Stimulated activated CD4-positive, alpha-beta T cell treated with anti-CD3 and anti-CD28 coated beads, Interleukin-15, amount 100 ng/mL, for 1 hour (primary cell): ENCODE results near the gene COPS8.

ENCODE experiments used
- DNase-seq, 2 donors: peaks; one replicate each; pipeline ENCODE4 v3.0.0-alpha.2; 2020; ENCODE audit warnings: low read depth in 1 of 2, low spot score in 1 of 2

The COPS8 gene

DNA sequence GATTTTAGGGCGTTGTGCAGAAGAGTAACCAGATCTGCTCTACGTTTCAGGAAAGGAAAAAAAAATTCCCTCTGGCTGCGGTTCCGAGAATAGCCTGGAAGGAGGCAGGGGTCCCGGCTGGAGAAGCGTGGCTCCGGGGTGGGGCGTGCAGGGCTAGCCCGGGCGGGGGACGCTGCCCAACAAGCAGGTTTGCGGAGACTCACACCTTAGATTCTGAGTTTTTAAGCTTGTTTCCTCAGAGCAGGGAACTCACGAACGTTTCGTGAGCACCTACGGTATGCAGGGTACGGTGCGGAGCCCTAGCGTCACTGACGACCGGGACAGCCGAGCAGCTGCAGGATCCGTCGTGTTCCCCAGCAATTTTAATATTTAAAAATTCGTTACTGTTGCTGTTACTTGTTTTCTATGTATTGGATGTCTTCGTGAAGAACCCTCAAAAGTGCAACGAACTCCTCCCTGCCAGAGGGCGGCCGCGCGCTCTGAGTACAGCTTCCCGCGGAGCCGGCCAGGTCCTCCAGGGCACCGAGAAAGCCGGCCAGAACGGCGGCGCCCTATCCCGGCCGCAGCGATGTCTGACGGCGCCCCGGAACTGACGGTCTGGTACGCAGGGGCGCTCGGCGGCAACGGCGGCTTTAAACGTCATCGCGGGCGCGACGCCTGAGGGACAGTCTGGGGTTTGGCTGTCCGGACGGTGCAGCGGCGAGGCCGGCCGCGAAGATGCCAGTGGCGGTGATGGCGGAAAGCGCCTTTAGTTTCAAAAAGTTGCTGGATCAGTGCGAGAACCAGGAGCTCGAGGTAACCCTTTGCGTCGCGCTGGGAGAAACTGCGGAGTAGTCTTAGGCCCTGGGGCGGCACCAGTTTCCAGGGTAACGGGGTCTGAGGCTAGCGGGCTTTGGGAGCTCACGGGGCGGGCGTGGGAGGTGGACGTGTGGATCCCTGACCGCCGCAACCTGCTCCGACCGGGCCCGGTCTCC is at the start of gene COPS8:
COPS8 (plus strand) TSS at position 642 of the 974 bp plus-strand sequence; CDS start at position 718, 76 bp downstream.
- peak; percentile 79 to 82 for DNase-seq

DNA sequence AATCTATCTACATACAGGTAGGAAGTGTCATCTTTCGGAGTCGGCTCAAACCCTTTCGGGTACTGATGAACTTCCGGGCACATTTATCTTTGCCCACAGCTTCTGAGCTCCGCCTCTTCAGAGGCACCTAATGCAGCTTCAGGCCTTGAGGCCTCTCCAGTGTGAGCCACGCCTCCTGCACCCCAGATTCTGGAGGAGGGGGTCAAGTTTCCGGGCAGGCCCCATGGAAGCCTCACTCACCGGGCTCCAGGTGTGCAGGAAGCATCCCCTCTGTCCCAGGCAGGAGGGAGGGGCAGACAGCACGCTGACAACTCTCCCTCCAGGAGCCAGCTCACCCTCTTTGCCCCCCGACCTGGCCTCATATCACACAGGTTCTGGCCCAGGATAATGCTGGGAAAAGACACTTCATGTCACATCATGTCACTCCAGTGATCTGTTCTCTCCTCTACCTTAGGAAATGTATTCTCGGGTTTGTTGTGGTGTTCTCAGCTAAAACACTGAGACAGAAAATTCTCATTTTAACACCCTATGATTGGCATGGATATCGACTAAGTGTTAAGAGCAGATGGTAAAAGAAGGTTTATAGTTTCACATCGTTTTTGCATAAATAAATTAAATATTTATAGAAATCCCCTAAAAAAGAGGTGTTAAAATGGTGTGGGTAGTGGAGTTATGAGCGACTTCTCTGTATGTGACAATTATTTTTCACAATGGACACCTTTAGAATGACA is 46.2 kb upstream of the COPS8 start:
- DNase-seq, result no peak

DNA sequence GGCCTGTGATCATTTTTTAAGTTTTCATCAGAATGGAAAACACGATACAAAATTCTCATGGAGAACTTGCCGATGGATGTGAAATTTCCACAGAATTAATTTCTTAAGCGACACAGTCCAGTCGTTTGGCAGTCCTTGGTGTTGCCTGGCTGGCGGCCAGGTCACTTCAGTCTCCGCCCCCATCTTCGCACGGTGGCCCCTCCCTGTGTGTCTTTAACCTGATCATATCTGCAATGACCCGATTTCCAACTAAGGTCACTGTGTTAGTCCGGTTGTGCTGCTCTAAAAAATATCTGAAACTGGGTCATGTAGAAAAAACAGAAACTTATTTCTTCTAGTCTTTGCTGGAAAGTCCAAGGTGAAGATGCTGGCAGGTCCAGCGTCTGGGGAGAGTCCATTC is 44.5 kb upstream of the COPS8 start:
- no peak for DNase-seq

DNA sequence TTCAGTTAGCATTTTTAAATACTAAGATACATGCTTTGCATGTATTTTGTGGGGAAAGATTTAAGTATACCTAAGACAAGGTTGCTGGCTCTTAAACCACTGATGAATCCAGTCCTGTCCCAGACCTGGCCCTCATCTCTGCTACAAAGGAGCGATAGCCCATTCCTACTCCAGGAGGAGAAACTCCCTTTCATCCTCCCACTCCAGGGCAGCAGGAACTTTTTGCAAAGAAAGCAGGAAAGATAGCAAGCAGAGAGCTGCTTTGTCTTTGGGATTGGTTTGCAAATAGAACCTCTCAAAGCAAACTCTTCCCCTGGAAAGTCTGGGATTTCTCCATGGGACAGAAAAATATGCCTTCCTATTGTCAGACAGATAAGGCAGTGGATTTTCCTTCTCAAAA is 43.6 kb upstream of the COPS8 start:
- no peak for DNase-seq

DNA sequence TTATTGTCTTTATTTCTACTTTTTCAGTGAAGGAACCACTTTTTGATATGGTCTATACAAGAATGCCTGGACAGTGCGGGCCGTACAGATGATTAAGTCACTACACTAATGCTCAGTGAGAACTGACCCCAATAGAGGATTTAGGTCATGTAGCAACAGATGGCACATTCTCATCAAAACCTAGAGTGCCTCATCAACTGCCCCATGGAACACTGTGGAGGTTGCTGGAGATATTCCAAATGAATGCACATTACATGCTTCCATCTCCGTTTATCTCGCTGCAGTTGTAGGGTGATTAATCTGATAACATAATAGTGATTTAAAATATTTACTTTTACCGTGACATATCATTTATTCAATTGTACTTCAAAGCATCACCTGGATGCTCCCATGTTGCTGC is 41.8 kb upstream of the COPS8 start:
- no peak for DNase-seq

DNA sequence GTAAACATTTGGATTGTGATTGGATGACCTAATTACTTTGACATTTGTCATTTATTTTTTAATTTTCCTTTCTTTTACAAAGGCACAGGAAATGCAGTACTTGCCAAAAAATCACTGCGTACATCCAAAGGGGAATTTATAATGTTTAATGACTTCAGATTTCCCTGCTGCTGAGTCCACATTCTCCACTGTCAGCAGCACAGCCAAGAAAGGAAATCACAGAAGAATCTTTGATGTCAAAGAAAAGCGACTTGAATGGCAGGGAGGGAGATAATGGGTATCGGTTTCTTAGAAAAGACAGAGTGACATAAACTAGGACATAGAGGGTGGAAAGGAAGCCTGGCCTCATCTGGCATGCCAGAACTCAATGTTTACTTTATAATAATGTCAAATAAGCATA is 41.4 kb upstream of the COPS8 start:
- DNase-seq, result no peak

DNA sequence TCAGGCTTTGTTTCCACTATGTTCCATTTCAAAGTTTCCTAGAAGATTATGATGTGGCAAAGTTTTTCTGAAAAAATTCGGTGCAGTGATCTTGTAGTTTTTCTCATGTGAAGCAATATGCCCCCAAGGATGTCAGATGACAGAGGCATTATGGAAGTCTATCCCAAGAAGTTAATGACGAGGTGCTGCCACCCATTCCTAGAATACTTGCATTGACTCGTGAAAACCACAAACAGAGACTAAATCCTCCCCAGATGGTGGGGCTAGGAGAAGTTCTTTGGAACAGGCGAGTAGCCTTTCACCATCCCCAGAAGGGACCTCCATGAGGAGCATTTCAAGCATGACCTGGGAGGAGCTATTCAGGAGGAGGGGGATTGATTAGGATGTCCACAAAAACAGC is 40.2 kb upstream of the COPS8 start:
- DNase-seq, result no peak

DNA sequence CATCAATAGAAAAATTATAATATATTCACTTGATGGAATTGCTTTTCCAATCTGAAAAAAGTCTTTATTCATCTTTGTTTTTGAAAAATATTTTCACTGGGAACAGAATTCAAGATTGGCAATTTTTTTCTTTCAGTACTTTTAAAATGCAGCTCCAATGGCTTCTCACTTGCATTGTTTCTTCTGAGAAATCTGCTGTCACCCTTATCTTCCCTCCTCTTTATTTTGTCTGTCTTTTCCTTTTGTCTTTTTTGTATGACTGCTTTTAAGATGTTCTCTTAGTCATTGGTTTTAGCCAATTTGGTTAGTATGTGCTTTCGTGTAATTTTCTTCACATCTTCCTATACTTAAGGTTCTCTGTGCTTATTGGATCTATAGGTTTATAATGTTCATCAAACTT is 37.1 kb upstream of the COPS8 start:
- no peak for DNase-seq

DNA sequence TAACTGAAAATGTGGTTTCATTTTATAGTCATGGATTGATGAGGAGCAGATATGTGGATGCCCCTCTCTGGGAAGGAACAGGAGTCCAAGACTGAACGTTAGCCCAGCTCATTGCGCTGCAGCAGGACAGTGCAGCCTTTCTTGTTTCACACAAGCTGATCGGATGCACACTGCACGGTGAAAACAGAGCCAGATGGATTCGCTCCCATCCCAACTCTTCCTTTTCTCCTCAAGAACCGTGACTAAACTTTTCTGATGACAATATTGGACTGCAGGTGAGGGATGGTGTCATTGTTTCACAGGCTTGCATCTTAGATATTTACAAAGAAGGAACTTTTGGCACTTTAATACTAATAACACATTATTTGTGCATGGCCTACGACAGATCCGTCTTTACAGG is 33.8 kb upstream of the COPS8 start:
- DNase-seq, result no peak

DNA sequence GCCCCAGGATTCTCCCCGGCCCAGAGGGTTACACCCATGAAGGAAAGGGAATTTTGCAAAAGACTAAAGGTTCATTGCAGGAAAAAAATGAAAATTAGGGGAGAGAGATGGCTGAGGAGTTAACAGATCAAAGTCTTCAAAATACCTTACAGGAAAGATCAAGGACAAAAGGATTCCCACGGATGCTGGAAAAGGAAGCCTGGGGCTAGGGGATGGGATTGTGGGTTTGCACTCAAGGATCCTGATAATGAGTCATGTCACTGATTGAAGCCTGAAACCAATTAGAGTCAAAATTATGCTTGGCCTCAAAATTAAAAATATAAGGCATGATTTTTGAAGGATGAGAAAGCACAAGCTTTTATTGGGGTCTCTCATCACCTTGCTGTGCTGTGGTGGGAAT is 32.6 kb upstream of the COPS8 start:
- no peak for DNase-seq

DNA sequence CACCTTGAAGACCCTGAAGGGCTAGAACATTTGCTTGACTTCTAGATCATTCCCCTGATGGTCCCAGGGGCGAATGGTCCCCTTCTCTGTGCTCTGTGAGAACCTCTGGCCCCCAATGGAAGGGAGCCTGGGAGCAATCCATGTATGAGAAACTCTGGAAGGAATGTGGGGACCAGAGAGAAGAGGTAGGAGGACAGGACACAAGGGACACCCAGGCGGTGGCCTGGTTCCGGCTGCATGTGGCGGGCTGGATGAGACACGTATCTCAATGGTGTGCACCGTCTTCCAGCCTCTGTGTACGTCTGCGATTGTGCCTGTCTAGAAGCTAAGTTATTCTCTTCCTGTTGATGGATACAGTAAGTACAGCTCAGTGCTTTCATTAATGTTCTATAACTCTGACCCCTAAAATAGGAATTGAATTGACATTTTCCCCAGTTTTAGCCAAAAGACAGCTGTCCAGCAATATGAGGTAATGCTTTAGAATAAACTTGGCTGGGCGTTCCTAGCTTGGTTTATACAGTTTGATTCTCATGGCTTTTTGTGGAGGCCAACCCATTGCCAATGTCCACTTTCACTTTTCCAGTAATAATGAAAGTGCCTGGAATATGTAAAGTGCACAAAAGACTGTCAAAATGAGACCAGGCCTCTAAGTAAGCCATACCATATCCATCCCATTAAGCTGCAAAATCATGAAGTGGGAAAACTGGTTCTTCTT is 30.1 kb upstream of the COPS8 start:
- no peak for DNase-seq

DNA sequence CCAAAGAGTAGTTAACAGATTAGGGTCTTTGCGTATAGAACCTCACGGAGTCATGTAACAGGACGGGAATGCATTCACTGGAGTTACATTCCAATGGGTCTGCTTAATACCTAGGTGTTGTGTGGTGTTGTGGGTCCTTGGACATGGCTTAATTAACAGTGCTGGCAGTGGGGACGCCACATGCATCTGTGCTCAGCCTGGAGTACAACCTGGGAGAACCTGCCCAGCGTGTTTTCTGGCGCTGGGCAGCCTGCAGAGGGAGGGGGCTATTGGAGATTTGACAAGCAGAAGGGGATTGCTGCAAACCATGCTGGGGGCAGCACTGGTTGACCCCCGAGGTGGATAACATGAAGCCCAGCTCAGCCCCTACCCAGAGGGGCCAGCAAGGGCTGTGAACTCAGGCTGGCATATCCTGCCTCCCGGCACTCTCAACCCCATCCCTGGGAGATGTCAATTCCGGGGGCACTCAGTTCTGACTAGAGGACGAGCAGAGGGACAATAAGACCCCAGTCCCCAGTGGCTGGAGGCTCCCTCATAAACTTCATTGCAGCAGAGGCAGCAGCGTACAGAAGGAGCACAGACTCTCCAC is 29.3 kb upstream of the COPS8 start:
- DNase-seq, result no peak

DNA sequence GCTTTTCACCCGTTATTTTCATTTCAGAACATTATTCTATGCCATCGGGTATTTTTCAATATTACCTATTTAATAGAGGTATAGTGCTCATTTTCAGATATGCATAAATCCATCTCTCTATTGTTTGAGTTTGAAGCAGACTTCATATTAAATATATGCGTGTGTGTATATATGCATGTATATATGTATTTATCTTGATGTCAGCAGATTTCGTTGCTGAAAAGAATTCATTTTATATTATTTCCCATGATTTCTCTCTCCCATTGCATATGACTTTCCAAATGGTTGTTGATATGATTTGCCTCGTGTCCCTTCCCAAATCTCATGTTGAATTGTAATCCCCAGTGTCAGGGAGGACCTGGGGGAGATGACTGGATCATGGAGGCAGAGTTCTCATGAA is 28.6 kb upstream of the COPS8 start:
- no peak for DNase-seq

DNA sequence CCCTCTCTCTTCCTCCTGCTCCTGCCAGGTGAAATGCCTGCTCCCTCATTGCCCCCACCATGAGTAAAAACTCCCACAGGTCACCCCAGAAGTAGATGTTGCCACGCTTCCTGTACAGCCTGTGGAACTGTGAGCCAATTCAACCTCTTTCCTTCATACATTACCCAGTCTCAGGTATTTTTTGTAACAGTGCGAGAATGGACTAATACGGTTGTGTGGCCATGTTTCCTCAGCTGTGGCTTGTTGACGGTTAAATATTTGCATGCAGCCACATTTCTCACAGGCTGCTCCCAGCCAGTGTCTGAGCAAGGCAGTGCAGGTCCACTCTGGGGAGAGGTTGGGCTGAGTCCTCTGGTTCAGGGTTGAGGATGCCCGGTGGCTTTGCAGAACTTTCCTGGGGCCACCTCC is 27.8 kb upstream of the COPS8 start:
- DNase-seq, result no peak

DNA sequence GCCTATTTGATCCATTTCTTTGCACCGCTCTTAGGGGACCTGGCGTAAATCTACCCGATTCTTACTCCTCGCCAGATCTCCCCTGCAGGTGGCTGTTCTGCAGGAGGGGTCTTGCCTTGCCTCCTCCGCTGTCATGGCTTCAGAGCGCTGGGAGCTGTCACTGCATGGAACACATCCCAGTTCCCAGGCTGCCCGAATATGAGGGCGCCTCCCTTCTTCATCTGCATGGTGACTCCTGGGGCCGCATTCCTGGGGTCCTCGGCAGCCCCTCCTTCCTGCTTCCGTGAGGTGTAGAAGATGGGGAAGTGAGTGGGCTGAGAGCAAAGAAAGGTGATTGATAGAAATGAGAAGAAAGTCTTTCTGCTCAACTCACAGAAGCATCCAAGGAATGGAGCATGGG is 27.3 kb upstream of the COPS8 start:
- DNase-seq, result no peak

DNA sequence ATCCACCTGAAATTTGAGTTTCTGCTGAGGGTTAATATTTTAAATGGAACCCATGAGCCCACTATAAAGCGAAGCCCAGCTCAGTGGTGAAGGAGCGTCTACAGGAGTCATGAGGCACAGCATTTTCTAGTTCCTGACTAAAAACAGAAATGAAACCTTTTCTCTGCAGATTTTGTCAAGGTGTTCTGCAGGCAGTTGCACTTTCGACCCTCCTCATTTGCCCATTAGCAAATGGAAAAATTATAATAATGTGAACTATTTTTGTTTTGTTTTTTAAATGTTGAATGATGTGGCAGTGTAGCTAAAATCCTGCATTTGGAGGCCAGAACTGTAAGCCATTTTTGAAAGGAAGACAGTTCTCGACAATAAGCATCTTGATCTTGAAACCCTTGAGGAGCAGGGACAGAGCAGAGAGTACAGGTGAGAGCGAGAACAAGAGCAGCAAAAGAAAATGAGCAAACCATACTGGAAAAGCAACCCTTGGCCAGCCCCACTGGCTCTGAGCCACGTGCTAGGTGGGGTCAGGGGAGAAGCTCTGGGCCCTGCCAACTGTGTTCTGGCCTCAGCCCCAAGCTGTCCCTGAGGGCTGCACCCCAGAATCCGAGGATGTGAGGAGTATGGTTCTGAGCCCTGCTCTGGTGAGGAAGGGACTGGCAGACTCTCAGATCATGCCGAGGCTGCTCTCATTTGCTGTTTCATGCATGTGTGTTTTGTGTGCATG is 26.4 kb upstream of the COPS8 start:
- no peak for DNase-seq

DNA sequence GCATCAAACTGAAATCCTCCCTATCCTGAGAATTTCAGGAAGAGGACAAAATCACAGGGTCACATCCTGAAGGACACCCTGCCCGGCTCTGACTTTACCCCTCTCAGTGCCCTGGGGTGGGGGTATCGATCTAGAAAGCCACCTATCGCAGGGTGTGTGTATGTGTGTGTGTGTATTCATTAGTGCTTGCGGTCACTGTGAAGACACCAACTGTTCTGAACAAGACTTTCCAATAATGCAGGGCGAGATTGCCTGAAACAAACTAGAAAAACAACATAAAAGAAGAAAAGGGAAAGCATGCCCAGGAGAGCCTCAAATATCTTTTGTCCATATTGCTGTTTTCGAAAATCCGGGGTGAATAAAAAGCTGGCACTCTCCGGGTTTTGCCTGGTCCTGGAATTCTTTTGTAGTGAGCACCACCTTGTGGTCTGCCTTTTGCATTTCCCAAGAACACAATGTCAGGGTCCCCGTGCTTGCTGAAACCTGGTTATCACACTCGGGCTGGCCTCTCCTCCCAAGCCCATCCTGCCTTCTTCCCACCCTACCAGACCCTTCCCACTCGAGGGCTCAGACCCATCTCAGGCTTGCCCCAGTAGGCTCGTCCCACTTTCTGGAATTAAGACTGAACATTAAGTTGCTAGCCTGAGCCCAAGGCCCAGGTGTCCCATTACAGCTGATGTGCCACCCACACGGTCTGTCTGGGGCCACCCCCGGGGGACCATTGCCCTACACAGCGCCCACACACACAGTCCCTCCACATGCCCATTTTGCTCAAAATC is 25.0 kb upstream of the COPS8 start:
- DNase-seq, result no peak

DNA sequence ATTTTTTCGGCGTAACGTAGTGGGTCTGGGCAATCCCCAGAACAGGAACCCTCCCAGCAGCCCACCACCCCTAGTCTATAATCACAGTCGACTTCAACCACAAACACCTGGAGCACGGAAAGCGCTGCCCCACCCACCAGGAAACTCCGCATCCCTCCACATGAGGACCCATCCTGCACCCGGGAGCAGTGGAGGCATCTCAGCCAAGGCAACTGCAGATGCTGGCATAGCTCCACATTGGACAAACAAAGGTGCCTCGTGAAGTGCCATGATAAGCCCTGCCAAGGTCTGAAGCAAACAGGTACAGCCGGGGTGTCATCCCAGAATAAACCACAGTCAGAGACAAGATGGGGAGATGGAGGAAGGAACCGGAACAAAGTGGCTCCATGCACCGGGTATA is 24.3 kb upstream of the COPS8 start:
- DNase-seq, result no peak

DNA sequence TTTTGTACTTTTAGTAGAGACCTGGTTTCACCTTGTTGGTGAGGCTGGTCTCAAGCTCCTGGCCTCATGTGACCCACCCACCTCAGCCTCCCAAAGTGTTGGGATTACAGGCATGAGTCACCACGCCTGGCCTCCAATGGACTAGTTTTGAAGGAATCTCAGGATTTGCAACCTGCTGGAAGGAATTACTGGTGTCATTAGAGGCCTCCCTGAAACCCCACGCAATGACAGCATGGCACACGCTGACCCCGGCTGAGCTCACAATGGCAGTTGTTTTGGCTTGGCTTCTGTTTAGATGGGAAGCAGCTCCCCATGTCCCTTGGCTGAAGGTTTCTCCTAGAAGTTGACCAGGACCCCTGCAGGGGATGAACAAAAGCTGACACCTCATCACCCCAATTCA is 23.1 kb upstream of the COPS8 start:
- DNase-seq, result no peak
